Measurements from ENCODE around the gene VSTM4. TPM values are rescaled to one million over a fixed set of nuclear protein-coding genes. Genes with fewer than 3 reads are reported as not detected.

The VSTM4 gene
- total and polyA plus RNA-seq, 2 experiments from 2014 or later, result 0.21 to 0.66 TPM

GRCh38 chr10:49153971-49154370, 38.6 kb upstream of the VSTM4 start:
- H3K4me3 Mint-ChIP-seq, result no peak overlapping the region
- H2AFZ ChIP-seq, result no peak overlapping the region

More at GRCh38 chr10:49153971-49154370, 38.6 kb upstream of the VSTM4 start:
- Histone ChIP-seq H4K20me1 (replicated peaks; ENCODE audit: insufficient read depth) (no peaks in the 10 kb centered on the region), H3K27me3 (ENCODE audit: insufficient read depth) (no peaks in the 10 kb centered on the region), H3K36me3 (ENCODE audit: insufficient read depth) (no peaks in the 10 kb centered on the region), H3K4me2 (no peak overlapping the region), H3K27ac (ENCODE audit: low read depth) (no peak overlapping the region), H3F3A (replicated peaks; ENCODE audit: low read depth) (no peaks in the 10 kb centered on the region), H3K9me2 (ENCODE audit: insufficient read depth) (peaks cover 21% of the 10 kb centered on the region; the same call in 1 of the 2 replicates), H3K79me2 (replicated peaks; ENCODE audit: insufficient read depth) (no peaks in the 10 kb centered on the region), H3K4me3 (no peak overlapping the region), H3K4me1 (ENCODE audit: insufficient read depth) (peaks cover 17% of the 10 kb centered on the region)
- H3K27me3 Mint-ChIP-seq (ENCODE audit: insufficient read depth, low read depth, poor library complexity), result peaks cover 5% of the 10 kb centered on the region
- DNase-seq (ENCODE audit: low spot score) (no peak), ATAC-seq (no peak)
- peaks cover 3% of the 10 kb centered on the region; the same call in 1 of the 3 replicates for H3K36me3 Mint-ChIP-seq (ENCODE audit: low read depth)
- H3K9me3 Mint-ChIP-seq, result 0 out of 3 replicates have a peak, but pooled peaks cover 3% of the 10 kb centered on the region
- peaks cover 16% of the 10 kb centered on the region for H3K4me1 Mint-ChIP-seq
- TF ChIP-seq JUNB (IDR thresholded peaks at IDR 0.05; ENCODE audit: unreplicated experiment), result no peak
- no peak for TF ChIP-seq ZNF462 (CRISPR knock-in tag; IDR thresholded peaks at IDR 0.05)
- no peak for TF ChIP-seq EZH2phosphoT487 (IDR thresholded peaks at IDR 0.05; ENCODE audit: unreplicated experiment)
- TF ChIP-seq STAT1 (IDR thresholded peaks at IDR 0.05; ENCODE audit: unreplicated experiment), result no peak
- TF ChIP-seq EZH2 (IDR thresholded peaks at IDR 0.05; ENCODE audit: low read depth, unreplicated experiment), result no peak
- TF ChIP-seq REST (IDR thresholded peaks at IDR 0.05; ENCODE audit: unreplicated experiment), result no peak
- no peak for TF ChIP-seq NANOG (IDR thresholded peaks at IDR 0.05; ENCODE audit: borderline replicate concordance)
- no peak for TF ChIP-seq ETS1 (IDR thresholded peaks at IDR 0.05)
- H3K27ac Mint-ChIP-seq, result no peak overlapping the region

All from GM23338 (cell line).